SU-DHL-6 (cell line): ENCODE measurements around the gene SOX1.

Source experiments
- H2AFZ ChIP-seq: fragments of 200-600 bp; sonication (generic); 2 replicates; pipeline ENCODE4 v1.6.1; 2014; ENCODE audit warnings: low read depth, mild to moderate bottlenecking, moderate library complexity, mixed read lengths, antibody characterized with exemption, low read length; ENCODE audit not compliant: severe bottlenecking
- H3F3A ChIP-seq: fragments of 200-600 bp; shearing (Covaris generic); 2 replicates; pipeline ENCODE4 v1.6.0; 2016; ENCODE audit warnings: antibody characterized with exemption, mild to moderate bottlenecking; ENCODE audit not compliant: insufficient read depth
- H3K27ac ChIP-seq: fragments of 200-600 bp; sonication (generic); 2 replicates; pipeline ENCODE4 v1.5.1; 2016; ENCODE audit warnings: low read depth, mild to moderate bottlenecking, low read length, moderate library complexity, mixed read lengths
- H3K27me3 ChIP-seq: fragments of 200-600 bp; sonication (generic), shearing (Covaris generic); 2 replicates; pipeline ENCODE4 v1.6.0; 2014; ENCODE audit warnings: mild to moderate bottlenecking, low read length
- H3K36me3 ChIP-seq: fragments of 200-600 bp; sonication (generic); 2 replicates; pipeline ENCODE4 v1.6.1; 2014; ENCODE audit warnings: mild to moderate bottlenecking, low read length, mixed read lengths
- H3K4me2 ChIP-seq: fragments of 300-600, 200-600 bp; shearing (Covaris generic), sonication (generic); 2 replicates; pipeline ENCODE4 v1.6.0; 2014; ENCODE audit warnings: low read length, low read depth, mild to moderate bottlenecking; ENCODE audit not compliant: poor library complexity, severe bottlenecking
- H3K4me3 ChIP-seq: fragments of 200-600 bp; sonication (generic); 2 replicates; pipeline ENCODE4 v1.5.1; 2014; ENCODE audit warnings: antibody characterized with exemption, low read length, mild to moderate bottlenecking, mixed read lengths; ENCODE audit not compliant: insufficient read depth, poor library complexity, severe bottlenecking
- H3K79me2 ChIP-seq: fragments of 200-600 bp; sonication (generic); 2 replicates; pipeline ENCODE4 v1.6.1; 2014; ENCODE audit warnings: mild to moderate bottlenecking, low read length, moderate library complexity; ENCODE audit not compliant: insufficient read depth
- H3K9ac ChIP-seq: fragments of 200-600 bp; sonication (generic); 2 replicates; pipeline ENCODE4 v1.7.0; 2014; ENCODE audit warnings: mild to moderate bottlenecking, low read length
- H3K9me2 ChIP-seq: fragments of 200-600 bp; sonication (generic); replicated peaks from 2 replicates; pipeline ENCODE4 v1.6.1; 2014; ENCODE audit warnings: low read length; ENCODE audit not compliant: insufficient read depth
- H3K9me3 ChIP-seq: fragments of 200-600 bp; sonication (generic); 2 replicates; pipeline ENCODE4 v1.6.1; 2014; ENCODE audit warnings: low read length, mixed read lengths; ENCODE audit not compliant: insufficient read depth
- H4K20me1 ChIP-seq: fragments of 200-600 bp; sonication (generic); 2 replicates; pipeline ENCODE4 v1.6.1; 2014; ENCODE audit warnings: low read depth, mild to moderate bottlenecking, antibody characterized with exemption, low read length, moderate library complexity, mixed read lengths
- CTCF ChIP-seq: fragments of 200-600 bp; sonication (generic); IDR thresholded peaks from one replicate; pipeline ENCODE4 v1.5.1; 2017; ENCODE audit warnings: antibody characterized with exemption, mild to moderate bottlenecking, low read length, moderate library complexity; ENCODE audit not compliant: insufficient read depth, poor library complexity, severe bottlenecking
- EZH2phosphoT487 ChIP-seq: fragments of 200-600 bp; sonication (generic), shearing (Covaris generic); conservative IDR thresholded peaks from 2 replicates; pipeline ENCODE4 v1.6.1; 2018; ENCODE audit warnings: mild to moderate bottlenecking, antibody characterized with exemption, low read length, moderate library complexity, mixed read lengths

SOX1 gene

GRCh38 chr13:112078216-112078615 lies 11.3 kb downstream of the SOX1 start:
- Histone ChIP-seq H3K9ac (no peak overlapping the region), H3K27me3 (no peaks in the 10 kb centered on the region), H3K4me2 (no peak overlapping the region), H3K79me2 (no peaks in the 10 kb centered on the region), H3K36me3 (no peaks in the 10 kb centered on the region), H3K9me3 (peaks cover 3% of the 10 kb centered on the region; the same call in 1 of the 2 replicates), H3K4me3 (no peak overlapping the region), H3F3A (no peaks in the 10 kb centered on the region), H3K9me2 (no peaks in the 10 kb centered on the region), H3K27ac (no peak overlapping the region), H2AFZ (no peak overlapping the region), H4K20me1 (no peaks in the 10 kb centered on the region)
- no peak for TF ChIP-seq CTCF
- no peak for TF ChIP-seq EZH2phosphoT487

GRCh38 chr13:112078879-112079531 lies 12.1 kb downstream of the SOX1 start:
- H3K4me3 ChIP-seq, result no peak overlapping the region
- no peaks in the 10 kb centered on the region for H4K20me1 ChIP-seq
- H2AFZ ChIP-seq, result no peak overlapping the region
- H3F3A ChIP-seq, result no peaks in the 10 kb centered on the region
- H3K79me2 ChIP-seq, result no peaks in the 10 kb centered on the region
- H3K27ac ChIP-seq, result no peak overlapping the region
- H3K9me2 ChIP-seq, result no peaks in the 10 kb centered on the region
- H3K36me3 ChIP-seq, result no peaks in the 10 kb centered on the region
- no peaks in the 10 kb centered on the region for H3K27me3 ChIP-seq
- TF ChIP-seq EZH2phosphoT487 (no peak), CTCF (no peak)
- no peak overlapping the region for H3K9ac ChIP-seq
- no peak overlapping the region for H3K4me2 ChIP-seq
- H3K9me3 ChIP-seq, result peaks cover 9% of the 10 kb centered on the region; the same call in 1 of the 2 replicates

- H3K79me2 ChIP-seq, result no peaks in the 10 kb centered on the region
- H3K27ac ChIP-seq, result no peak overlapping the region
- H3F3A ChIP-seq, result no peaks in the 10 kb centered on the region
- H3K4me2 ChIP-seq, result no peak overlapping the region
- no peak overlapping the region for H3K4me3 ChIP-seq
- no peak overlapping the region for H2AFZ ChIP-seq
- no peaks in the 10 kb centered on the region for H3K36me3 ChIP-seq
- no peak overlapping the region for H3K9ac ChIP-seq
- peaks cover 16% of the 10 kb centered on the region; the same call in 1 of the 2 replicates for H3K9me3 ChIP-seq
- no peaks in the 10 kb centered on the region for H3K27me3 ChIP-seq
- H3K9me2 ChIP-seq, result no peaks in the 10 kb centered on the region
- H4K20me1 ChIP-seq, result no peaks in the 10 kb centered on the region
- no peak for TF ChIP-seq CTCF
- TF ChIP-seq EZH2phosphoT487, result no peak
These were observed 12.7 kb downstream of the SOX1 start for GRCh38 chr13:112079696-112080095.
